ENCODE measurements around the gene ELMOD1.
"Not testable (repeated sequence)": the region's sequence is repeated elsewhere in the genome, so short reads cannot be mapped to it uniquely, and the experiment has no call there.

Gene ELMOD1

GRCh38 chr11:107590460-107591377 is at the start of gene ELMOD1:
Gene ELMOD1 (plus strand): TSS chr11:107591147. CDS start chr11:107618190, 27,043 bp downstream.
- peak; percentile 5 to 35 for DNase-seq

GRCh38 chr11:107545101-107545514 is 45.8 kb upstream of the ELMOD1 start:
- DNase-seq, result peak in 1 of 2 donors; percentile 18

GRCh38 chr11:107547961-107548360 is 43.0 kb upstream of the ELMOD1 start:
- DNase-seq, result peak in 1 of 2 donors; percentile 25

- peak in 1 of 2 donors; percentile 45 for DNase-seq
Observed at GRCh38 chr11:107549253-107549953, 41.5 kb upstream of the ELMOD1 start.

- no peak for DNase-seq
Observed at GRCh38 chr11:107549954-107550285, 41.0 kb upstream of the ELMOD1 start.

GRCh38 chr11:107550304-107550703 is 40.6 kb upstream of the ELMOD1 start:
- no peak for DNase-seq

- DNase-seq, result no peak
Observed at GRCh38 chr11:107561688-107562087, 29.3 kb upstream of the ELMOD1 start.

GRCh38 chr11:107562647-107563208 is 28.2 kb upstream of the ELMOD1 start:
- DNase-seq, result no peak

GRCh38 chr11:107563702-107564101 is 27.2 kb upstream of the ELMOD1 start:
- peak in 1 of 2 donors; percentile 24 for DNase-seq

GRCh38 chr11:107564877-107565218 is 26.1 kb upstream of the ELMOD1 start:
- DNase-seq, result no peak

GRCh38 chr11:107565219-107565937 is 25.6 kb upstream of the ELMOD1 start, which contains the start of gene ALKBH8:
Gene ALKBH8 (minus strand): TSS chr11:107565735. CDS start chr11:107560893, 4,842 bp downstream.
- DNase-seq, result peak; percentile 74 to 78

- DNase-seq, result not testable (repeated sequence)
Observed at GRCh38 chr11:107565955-107566501, 24.9 kb upstream of the ELMOD1 start.

- DNase-seq, result no peak
Observed at GRCh38 chr11:107566569-107566968, 24.4 kb upstream of the ELMOD1 start.

- no peak for DNase-seq
Observed at GRCh38 chr11:107567739-107568335, 23.1 kb upstream of the ELMOD1 start.

GRCh38 chr11:107570015-107570414 is 20.9 kb upstream of the ELMOD1 start:
- DNase-seq, result no peak

- DNase-seq, result no peak
Observed at GRCh38 chr11:107573438-107573837, 17.5 kb upstream of the ELMOD1 start.

- DNase-seq, result peak; percentile 43 to 69
Observed at GRCh38 chr11:107576497-107577345, 14.2 kb upstream of the ELMOD1 start.

GRCh38 chr11:107577346-107577711 is 13.6 kb upstream of the ELMOD1 start:
- DNase-seq, result no peak

GRCh38 chr11:107579169-107579568 is 11.8 kb upstream of the ELMOD1 start:
- not testable (repeated sequence) for DNase-seq

GRCh38 chr11:107581147-107581546 is 9.8 kb upstream of the ELMOD1 start:
- DNase-seq, result no peak

- DNase-seq, result no peak
Observed at GRCh38 chr11:107583629-107584195, 7.2 kb upstream of the ELMOD1 start.

All from hippocampal formation (tissue), 2 donors.